Measurements from ENCODE around the gene SLC15A5.

SLC15A5 gene

DNA sequence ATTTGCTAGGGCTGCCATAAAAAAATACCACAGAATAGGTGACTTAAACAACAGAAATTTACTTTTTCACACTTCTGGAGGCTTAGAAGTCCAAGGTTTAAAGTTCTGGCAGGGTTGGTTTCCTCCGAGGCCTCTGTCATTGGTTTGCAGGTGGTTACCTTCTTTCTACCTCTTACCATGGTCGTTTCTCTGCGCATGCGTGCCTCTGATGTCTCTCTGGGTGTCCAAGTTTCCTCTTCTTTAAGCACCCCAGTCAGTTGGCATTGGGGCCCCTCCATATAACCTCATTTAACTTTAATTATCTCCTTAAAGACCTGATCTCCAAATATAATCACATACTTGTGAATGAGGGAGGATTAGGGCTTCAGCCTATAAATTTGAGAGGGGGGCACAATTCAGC, 103.2 kb downstream of the SLC15A5 start:
- DNase-seq (ENCODE audit: low spot score) = no peak

DNA sequence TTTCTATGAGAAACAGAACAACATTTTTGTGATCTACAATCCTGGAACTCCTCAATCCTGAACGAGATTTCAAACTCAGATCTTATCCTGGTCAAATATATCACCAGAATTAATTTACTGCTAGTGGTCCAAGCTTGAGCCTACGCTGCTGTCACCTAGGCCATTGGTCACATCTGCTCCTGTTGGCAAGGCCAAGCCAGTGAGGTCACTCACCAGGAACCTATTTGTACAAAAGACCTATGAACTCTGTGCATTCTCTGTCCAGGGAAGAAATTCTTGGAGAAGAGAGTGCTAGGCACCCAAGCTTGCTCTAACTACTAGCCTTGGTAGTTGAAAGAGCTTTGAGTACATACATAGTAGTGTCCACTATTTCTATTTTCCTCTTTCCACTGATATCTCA, 106.1 kb downstream of the SLC15A5 start:
- no peak for DNase-seq (ENCODE audit: low spot score)

DNA sequence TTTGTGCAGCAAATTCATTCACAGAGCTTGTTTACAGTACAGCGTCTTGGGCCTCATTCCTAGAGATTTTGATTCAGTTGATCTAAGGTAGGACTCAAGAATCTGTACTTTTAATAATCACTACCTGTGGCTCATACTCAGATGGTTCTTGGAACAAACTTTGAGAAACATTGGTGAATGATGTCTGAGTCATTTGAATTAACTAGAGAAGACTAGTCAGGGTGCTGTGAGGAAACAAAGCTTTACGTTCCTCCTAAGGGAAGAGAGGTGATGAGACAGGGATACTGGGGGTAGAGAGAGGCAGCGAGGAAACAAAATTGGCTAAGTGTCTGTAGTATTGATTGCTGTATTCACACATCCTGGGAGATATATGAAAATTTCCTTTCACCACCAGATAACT, 109.4 kb downstream of the SLC15A5 start:
- DNase-seq (ENCODE audit: low spot score) = no peak

DNA sequence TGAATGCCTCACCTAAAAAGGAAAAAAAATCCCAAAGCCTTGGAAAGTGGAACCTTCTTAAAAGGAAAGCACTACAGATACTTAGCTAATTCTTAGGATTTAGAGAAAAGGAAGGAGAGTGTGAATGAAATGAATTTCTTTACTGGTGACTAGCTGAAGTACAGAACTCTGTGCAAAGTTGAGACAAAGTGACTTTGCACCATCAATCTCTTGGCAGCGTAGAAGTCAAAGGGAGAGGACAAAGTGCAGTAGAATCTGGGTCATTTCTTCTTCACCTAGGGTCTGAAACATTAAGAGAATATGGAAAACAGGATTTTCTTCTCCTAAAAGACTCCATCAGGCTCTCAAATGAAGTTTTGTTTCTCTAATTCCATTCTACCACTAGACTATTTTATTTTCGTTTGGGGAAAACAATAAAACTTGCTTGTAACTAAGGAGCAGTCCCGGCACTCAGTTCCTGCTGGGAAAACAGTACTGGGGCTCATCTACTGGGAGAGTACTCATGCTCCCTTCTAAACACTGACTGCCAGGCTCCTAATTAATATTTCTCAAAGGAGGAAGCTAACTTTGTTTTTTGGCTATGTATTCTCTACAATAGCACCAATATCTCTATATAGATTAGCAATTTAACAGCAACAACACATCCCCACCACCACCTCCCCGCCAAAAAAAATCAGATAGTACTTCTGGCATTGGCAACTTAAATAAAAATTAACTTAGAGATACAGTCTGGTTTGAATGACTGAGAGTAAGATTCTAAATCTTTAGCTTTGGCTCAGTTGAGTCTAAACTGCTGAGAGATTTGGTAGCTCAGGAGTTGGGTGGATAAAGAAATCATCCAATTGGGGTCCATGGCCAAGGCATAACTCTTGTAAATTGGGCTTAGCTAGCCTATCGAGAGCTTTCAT, 110.7 kb downstream of the SLC15A5 start:
- no peak for DNase-seq (ENCODE audit: low spot score)

DNA sequence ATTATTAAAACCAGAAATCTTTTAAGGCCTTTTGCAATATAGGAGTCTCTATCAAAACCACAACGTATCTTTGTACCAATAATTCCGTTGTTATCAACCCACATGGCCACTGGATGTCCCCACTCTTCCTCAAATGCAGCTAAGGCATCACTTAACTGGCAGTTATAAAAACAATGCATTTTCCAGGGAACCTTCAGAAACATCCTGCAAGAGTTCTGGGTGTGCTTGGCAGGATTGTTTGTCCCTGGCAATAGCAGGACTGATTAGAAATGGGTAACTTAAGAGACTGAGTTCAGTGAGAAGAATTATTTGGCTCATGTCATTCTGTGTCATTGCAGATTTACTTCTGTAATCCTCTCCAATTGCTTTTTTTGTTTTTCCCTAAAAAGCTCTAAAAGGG, 112.0 kb downstream of the SLC15A5 start:
- peak; percentile 30 for DNase-seq (ENCODE audit: low spot score)

DNA sequence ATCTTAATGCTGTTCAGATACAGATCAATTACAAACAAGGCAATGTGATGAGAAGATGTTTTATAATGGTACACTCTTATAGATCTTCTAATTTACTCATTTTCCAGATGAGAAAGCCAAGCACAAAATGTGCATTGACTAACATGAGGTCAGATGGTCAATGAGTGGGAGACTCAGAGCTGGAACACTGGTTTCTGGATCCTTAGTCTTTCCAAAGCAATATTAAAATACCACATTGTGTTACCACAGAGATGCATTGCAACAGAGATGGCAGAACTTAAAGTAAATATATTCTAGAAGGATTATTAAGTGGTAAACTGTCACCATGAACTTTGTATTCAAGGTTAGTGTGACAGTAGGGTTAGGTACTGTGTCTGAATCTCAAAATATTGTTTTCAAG, 113.6 kb downstream of the SLC15A5 start:
- DNase-seq (ENCODE audit: low spot score) = no peak

DNA sequence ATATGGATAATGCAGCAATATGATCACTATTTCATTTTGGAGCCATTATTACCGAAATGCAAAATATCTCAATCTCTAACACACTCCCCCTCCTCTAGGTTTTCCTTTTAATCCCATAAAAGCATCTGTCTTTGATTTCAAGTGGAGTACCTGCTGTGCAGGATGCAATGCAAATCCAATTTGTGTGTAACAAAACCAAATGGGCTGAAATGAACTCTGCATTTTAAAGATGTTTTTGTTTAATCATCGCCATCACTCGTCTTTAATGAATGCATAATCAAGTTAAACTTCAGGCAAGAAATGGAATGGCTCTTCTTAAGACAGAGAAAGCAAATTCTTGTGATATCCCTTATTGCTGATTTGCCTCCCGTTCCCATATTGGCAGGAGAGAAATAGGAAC, 114.3 kb downstream of the SLC15A5 start:
- DNase-seq (ENCODE audit: low spot score) = no peak

DNA sequence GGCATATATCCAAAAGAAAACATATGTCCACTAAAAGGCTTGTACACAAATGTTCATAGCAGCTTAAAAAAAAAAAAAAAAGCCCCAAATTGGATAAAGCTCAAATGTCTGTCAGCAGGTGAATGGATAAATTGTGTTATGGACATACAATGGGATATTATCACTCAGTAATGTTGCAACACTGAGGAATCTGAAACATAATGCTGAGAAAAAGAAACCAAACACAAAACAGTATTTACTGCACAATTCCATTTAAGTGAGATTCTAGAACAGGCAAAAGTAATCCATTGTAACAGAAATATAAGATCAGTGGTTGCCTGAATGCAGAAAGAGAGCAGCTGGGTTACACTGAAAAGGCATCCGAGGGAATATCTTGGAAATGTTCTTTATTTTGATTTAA, 117.9 kb downstream of the SLC15A5 start:
- no peak for DNase-seq (ENCODE audit: low spot score)

DNA sequence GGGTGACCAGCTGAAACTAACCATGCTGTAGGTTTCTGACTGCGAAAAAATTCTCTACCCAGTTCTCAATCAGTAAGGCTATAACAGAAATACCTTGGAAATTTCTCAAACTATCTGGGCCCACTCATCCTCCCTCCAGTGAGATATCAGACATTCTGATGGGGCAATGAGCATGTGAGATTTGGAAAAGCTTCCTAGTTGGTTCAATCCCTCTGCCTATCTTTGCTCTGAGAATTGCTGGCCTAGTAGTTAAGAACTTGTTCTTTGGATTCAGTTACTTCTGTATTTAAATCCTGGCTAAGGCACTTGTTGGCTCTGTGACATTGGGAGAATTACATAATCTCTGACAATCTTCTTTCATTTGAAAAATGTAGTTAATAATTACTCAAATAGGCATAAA, 119.4 kb downstream of the SLC15A5 start:
- DNase-seq (ENCODE audit: low spot score) = no peak

DNA sequence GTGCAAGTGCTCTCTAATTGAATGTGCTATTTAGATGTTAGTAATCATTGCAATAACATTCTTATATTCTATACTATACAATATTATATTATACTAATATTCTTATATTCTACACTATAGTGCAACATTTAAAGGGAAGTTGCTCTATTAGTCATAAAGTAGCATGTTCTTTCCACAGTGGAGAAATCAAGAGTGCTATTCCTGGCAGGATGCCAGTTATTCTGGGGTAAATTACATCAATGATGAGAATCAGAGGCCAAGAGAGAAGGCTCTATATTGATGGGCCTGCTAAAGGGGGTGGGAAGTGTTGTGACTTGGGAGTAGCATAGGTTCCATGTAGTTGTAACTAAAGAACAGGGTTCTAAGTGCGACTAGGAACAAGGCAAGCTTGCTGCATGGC, 121.5 kb downstream of the SLC15A5 start:
- no peak for DNase-seq (ENCODE audit: low spot score)

DNA sequence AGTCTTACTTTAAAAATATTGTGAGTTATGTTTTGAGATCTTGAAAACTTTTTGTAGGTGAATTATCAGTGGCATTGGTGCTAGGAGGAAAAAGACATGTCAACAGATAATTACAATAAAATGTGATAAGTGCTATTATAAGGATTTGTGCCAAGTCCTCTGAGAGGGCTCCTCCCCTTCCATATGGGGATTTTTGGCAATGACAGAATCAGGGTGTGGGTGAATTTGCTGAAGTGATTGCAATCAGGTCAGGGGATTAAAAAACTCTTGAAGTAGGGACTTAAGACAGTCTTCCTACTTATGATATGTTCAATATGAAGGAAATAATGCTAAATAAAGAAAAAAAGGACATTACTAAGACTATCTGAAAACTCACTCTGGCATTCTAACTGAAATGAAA, 122.5 kb downstream of the SLC15A5 start:
- no peak for DNase-seq (ENCODE audit: low spot score)

DNA sequence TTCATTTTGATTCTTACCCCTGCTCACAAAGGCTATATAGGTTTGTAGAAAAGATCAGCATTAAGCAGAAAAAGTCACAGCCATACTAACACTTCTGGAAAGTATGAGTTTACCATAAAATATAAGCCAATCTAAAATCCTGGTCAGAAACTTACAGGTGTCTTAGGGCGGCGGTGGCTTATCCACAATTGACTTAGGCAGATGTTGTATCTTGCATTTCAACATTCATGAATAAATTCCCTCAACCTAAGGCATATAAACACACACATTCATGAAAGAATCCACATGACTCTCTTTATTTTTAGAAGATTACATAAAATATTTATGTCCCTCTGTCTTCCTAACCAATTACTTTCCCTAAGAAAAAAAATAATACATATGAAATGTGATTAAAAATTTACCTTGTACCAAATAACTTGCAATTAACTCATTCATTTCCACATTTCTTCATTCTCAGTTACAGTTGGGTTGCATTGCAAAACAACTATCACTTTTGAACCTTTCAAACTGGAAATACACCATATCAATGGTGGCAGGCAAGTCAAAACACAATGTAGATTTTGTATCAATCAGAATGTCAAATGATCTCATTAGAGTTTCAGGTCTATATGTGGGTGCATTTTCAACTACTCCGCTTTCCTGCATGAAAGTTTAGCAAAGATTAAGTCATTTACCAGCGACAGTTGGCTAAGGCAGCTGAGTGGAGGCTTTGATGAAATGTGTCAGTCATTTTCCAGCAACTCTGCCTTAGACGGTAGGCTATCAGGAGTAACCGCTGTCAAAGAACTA, 124.4 kb downstream of the SLC15A5 start:
- DNase-seq (ENCODE audit: low spot score) = no peak

DNA sequence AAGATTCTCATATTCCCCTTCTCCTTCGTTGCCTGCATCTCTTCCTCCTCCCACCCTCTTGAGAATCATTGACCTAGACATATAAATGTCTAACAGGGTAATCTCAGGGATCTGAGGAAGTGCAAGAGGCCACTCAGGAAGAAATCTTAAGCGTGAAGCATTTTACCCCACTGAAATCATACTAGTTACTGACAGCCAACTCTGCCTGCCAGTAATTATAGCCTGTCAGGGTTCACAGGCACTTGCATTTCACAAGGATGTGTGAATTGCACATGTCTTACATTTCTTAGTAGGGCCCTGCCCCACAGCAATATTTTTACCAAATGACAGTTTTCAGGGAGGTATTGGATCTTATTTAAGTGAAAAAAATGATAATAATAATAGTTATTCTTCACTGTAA, 127.2 kb downstream of the SLC15A5 start:
- DNase-seq (ENCODE audit: low spot score) = no peak

DNA sequence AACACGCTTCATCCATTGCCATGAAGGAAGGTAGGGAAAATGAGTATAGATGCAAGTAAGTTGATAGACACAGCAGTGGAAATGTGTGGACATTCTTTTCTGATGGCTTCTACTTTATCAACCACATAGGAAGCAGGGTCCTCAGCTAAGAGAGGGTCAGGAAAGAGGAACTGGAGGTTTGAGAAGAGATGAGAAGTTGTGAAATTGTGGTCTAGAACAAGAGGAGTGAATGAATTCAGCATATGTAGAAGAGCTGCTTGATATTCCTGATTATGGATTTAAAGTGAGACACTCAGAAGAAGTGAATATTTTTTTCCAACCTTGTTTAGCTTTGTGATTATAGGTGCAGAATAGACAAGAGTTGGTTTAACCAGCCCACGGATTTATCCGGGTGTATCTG, 128.5 kb downstream of the SLC15A5 start:
- DNase-seq (ENCODE audit: low spot score) = no peak

Data from AG08396 (cell line).